Mesothelial cell of epicardium (in vitro differentiated cells): ENCODE measurements around the gene CLCC1. TPM values are rescaled to one million over a fixed set of nuclear protein-coding genes. Genes with fewer than 3 reads are reported as not detected.
"Not testable (repeated sequence)": the region's sequence is repeated elsewhere in the genome, so short reads cannot be mapped to it uniquely, and the experiment has no call there.

Experiments used
- DNase-seq, 2 experiments: peaks; one replicate each; pipeline ENCODE4 v3.0.0; 2021; ENCODE audit warnings: low spot score in 2 of 2; ENCODE audit not compliant: unreplicated experiment in 2 of 2
- H3K27ac Mint-ChIP-seq: 2 replicates; pipeline ENCODE4 v1.8.0; 2021; ENCODE audit warnings: mixed read lengths
- H3K27me3 Mint-ChIP-seq: 2 replicates; pipeline ENCODE4 v1.8.0; 2021; ENCODE audit warnings: low read depth, mixed read lengths
- H3K36me3 Mint-ChIP-seq: 2 replicates; pipeline ENCODE4 v1.8.0; 2021; ENCODE audit warnings: mixed read lengths
- H3K4me1 Mint-ChIP-seq: 2 replicates; pipeline ENCODE4 v1.8.0; 2021; ENCODE audit warnings: mixed read lengths
- H3K4me3 Mint-ChIP-seq: 2 replicates; pipeline ENCODE4 v1.8.0; 2021; ENCODE audit warnings: mild to moderate bottlenecking, moderate library complexity, mixed read lengths
- H3K9me3 Mint-ChIP-seq: 2 replicates; pipeline ENCODE4 v1.8.0; 2021; ENCODE audit warnings: mixed read lengths
- total RNA-seq: library from RNA; stranded (reverse); gene quantifications from 3 replicates; pipeline ENCODE4 v1.2.1, GENCODE V29; 2021
- TF ChIP-seq, protein P1 (sequence below): fragments of 200-600 bp; sonication (generic); IDR thresholded peaks from one replicate; pipeline ENCODE4 v1.5.0; 2021; ENCODE audit warnings: antibody characterized with exemption; ENCODE audit not compliant: unreplicated experiment

Gene CLCC1, protein sequence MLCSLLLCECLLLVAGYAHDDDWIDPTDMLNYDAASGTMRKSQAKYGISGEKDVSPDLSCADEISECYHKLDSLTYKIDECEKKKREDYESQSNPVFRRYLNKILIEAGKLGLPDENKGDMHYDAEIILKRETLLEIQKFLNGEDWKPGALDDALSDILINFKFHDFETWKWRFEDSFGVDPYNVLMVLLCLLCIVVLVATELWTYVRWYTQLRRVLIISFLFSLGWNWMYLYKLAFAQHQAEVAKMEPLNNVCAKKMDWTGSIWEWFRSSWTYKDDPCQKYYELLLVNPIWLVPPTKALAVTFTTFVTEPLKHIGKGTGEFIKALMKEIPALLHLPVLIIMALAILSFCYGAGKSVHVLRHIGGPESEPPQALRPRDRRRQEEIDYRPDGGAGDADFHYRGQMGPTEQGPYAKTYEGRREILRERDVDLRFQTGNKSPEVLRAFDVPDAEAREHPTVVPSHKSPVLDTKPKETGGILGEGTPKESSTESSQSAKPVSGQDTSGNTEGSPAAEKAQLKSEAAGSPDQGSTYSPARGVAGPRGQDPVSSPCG
- total RNA-seq, result 38.8 to 44.5 TPM (median 43.0 TPM) in 3 replicates

- H3K27me3 Mint-ChIP-seq, result no peaks in the 10 kb centered on the region
- peaks cover 11% of the 10 kb centered on the region for H3K4me1 Mint-ChIP-seq
- H3K9me3 Mint-ChIP-seq, result no peaks in the 10 kb centered on the region
- peaks cover 1% of the 10 kb centered on the region for H3K36me3 Mint-ChIP-seq
- TF ChIP-seq, protein P1, sequence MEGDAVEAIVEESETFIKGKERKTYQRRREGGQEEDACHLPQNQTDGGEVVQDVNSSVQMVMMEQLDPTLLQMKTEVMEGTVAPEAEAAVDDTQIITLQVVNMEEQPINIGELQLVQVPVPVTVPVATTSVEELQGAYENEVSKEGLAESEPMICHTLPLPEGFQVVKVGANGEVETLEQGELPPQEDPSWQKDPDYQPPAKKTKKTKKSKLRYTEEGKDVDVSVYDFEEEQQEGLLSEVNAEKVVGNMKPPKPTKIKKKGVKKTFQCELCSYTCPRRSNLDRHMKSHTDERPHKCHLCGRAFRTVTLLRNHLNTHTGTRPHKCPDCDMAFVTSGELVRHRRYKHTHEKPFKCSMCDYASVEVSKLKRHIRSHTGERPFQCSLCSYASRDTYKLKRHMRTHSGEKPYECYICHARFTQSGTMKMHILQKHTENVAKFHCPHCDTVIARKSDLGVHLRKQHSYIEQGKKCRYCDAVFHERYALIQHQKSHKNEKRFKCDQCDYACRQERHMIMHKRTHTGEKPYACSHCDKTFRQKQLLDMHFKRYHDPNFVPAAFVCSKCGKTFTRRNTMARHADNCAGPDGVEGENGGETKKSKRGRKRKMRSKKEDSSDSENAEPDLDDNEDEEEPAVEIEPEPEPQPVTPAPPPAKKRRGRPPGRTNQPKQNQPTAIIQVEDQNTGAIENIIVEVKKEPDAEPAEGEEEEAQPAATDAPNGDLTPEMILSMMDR, result no peak
- DNase-seq, result peak; percentile 79 to 89
- peak within 1 kb of the TSS; percentile 85 for H3K4me3 Mint-ChIP-seq
- H3K27ac Mint-ChIP-seq, result peak within 1 kb of the TSS; percentile 97
Observed at GRCh38 chr1:108963052-108963686, at the start of gene CLCC1. TSS of gene CLCC1 (minus strand) at chr1:108963484. CDS start at chr1:108950437, 13,047 bp downstream.

DNA sequence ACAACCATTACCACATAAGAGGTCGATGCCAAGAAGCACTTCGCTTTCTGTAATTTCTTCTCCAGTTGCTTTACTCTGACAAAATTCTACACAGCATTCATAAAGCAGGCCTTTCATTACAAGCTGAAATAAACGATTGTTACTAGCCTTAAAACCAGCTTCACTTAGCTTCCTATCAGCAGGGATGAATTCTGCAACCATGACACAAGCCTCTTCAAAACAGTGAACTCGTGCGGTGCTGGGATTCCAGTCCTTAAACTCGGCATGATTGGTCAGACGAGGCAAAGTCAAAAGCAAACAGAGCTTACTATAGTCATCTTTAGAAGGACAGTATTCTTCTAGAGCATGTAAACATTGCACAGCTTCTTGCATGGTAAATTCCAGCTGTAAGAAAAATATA lies 48.1 kb upstream of the CLCC1 start:
- no peaks in the 10 kb centered on the region for H3K4me1 Mint-ChIP-seq
- peaks cover 2% of the 10 kb centered on the region for H3K9me3 Mint-ChIP-seq
- H3K36me3 Mint-ChIP-seq, result peaks cover 23% of the 10 kb centered on the region
- no peak overlapping the region for H3K4me3 Mint-ChIP-seq
- TF ChIP-seq, protein P1, result no peak
- H3K27ac Mint-ChIP-seq, result no peak overlapping the region
- DNase-seq, result no peak
- H3K27me3 Mint-ChIP-seq, result no peaks in the 10 kb centered on the region

- DNase-seq, H3K4me3 Mint-ChIP-seq, H3K27me3 Mint-ChIP-seq, H3K4me1 Mint-ChIP-seq, H3K27ac Mint-ChIP-seq: not testable (repeated sequence)
- peaks cover 48% of the 10 kb centered on the region for H3K36me3 Mint-ChIP-seq
- peaks cover 17% of the 10 kb centered on the region for H3K9me3 Mint-ChIP-seq
Observed at GRCh38 chr1:108996622-108997021, 33.3 kb upstream of the CLCC1 start.

DNA sequence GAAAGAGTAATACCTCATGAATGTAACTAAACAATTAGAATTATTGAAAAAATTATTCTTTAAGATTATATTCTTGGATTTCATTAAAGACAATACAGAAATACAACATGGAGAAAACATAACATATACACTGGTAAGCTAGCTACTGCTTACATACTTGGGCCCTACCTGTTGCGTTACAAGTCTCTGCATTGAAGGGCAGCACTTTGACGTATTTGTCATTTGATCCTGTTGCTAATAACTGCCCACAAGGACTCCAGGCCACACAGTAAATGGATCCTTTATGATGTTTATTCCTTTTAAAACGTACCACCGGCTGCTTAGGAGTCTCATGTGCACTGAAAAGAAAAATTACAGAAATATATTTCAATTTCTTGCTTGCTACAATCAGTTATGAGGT lies 19.8 kb upstream of the CLCC1 start:
- Mint-ChIP-seq H3K9me3 (no peaks in the 10 kb centered on the region), H3K36me3 (peaks cover 21% of the 10 kb centered on the region), H3K27ac (no peak overlapping the region), H3K4me1 (no peaks in the 10 kb centered on the region), H3K27me3 (no peaks in the 10 kb centered on the region), H3K4me3 (no peak overlapping the region)
- TF ChIP-seq, protein P1, result no peak
- DNase-seq, result no peak

- no peaks in the 10 kb centered on the region for H3K27me3 Mint-ChIP-seq
- no peak overlapping the region for H3K27ac Mint-ChIP-seq
- H3K9me3 Mint-ChIP-seq, result no peaks in the 10 kb centered on the region
- TF ChIP-seq, protein P1, result no peak
- peaks cover 35% of the 10 kb centered on the region for H3K36me3 Mint-ChIP-seq
- H3K4me1 Mint-ChIP-seq, result no peaks in the 10 kb centered on the region
- H3K4me3 Mint-ChIP-seq, result no peak overlapping the region
- no peak for DNase-seq
Observed at GRCh38 chr1:108976658-108977057, 13.4 kb upstream of the CLCC1 start.

DNA sequence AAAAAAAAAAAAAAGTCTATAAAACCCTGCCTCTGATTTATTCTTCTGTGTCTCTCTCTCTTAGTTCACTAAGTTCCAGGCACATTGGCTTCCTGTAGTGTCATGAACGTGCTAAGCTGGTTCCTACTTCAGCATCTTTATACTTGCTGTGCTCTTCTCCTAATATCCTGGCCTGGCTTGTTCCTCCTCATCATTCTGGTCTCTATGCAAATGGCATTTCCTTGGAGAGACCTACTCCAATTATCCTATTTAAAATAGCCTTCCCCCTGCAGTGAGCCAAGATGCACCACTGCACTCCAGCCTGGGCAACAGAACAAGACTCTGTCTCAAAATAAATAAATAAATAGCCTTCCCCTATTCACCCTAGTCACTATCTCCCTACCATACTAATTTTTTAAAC lies 9.7 kb upstream of the CLCC1 start:
- H3K27ac Mint-ChIP-seq, result no peak overlapping the region

More for the DNA sequence above, 9.7 kb upstream of the CLCC1 start:
- Mint-ChIP-seq H3K36me3 (peaks cover 24% of the 10 kb centered on the region), H3K4me3 (no peak overlapping the region), H3K27me3 (no peaks in the 10 kb centered on the region), H3K9me3 (peaks cover 3% of the 10 kb centered on the region), H3K4me1 (no peaks in the 10 kb centered on the region)
- DNase-seq, result no peak
- TF ChIP-seq, protein P1, result no peak
